Measurements from ENCODE around the gene BEGAIN.

DNA sequence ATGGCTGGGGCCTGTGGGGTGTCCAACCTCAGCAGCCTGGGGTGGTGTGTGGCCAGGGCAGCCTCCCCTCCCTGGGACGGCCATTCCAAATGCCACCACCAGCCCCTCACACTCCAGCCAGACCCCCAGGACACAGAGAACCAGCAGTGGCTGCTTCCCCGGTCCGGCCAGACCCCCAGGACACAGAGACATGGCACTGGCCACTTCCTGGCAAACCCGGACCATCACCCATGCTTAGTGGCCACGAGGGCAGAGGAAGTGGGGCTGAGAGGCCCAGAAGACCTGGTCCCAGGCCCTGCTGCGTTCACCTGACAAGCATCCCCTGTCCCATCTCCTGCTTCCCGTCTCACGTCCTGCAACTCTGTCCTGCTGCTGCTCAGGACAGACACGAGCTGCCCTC is 26.7 kb downstream of the BEGAIN start:
- TF ChIP-seq, protein P1, sequence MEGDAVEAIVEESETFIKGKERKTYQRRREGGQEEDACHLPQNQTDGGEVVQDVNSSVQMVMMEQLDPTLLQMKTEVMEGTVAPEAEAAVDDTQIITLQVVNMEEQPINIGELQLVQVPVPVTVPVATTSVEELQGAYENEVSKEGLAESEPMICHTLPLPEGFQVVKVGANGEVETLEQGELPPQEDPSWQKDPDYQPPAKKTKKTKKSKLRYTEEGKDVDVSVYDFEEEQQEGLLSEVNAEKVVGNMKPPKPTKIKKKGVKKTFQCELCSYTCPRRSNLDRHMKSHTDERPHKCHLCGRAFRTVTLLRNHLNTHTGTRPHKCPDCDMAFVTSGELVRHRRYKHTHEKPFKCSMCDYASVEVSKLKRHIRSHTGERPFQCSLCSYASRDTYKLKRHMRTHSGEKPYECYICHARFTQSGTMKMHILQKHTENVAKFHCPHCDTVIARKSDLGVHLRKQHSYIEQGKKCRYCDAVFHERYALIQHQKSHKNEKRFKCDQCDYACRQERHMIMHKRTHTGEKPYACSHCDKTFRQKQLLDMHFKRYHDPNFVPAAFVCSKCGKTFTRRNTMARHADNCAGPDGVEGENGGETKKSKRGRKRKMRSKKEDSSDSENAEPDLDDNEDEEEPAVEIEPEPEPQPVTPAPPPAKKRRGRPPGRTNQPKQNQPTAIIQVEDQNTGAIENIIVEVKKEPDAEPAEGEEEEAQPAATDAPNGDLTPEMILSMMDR (IDR thresholded peaks at IDR 0.05) = no peak
- TF ChIP-seq POLR2A (IDR thresholded peaks at IDR 0.05) (no peak), EP300 (IDR thresholded peaks at IDR 0.05) (no peak)
